Thymus (tissue), 11 donors: Measurements from ENCODE around the gene ZFAND5. TPM values are rescaled to one million over a fixed set of nuclear protein-coding genes. Genes with fewer than 3 reads are reported as not detected.
A peak's percentile ranks its signal among the peaks of the same experiment; 100 is the strongest.

ENCODE experiments used
- DNase-seq, 9 donors: peaks; one replicate each; pipeline ENCODE4 v3.0.0-alpha.2; 2013; ENCODE audit warnings: low spot score in 9 of 9, low read depth in 6 of 9, missing footprints in 1 of 9
- H3K27ac ChIP-seq, 2 donors: one replicate each; pipeline ENCODE4 v1.5.1; 2013; ENCODE audit warnings: control low read depth in 1 of 2, low read depth in 1 of 2, low read length in 1 of 2, mild to moderate bottlenecking in 1 of 2, moderate library complexity in 1 of 2
- H3K27me3 ChIP-seq, 2 donors: one replicate each; pipeline ENCODE4 v1.5.1; 2013; ENCODE audit warnings: low read length in 1 of 2; ENCODE audit not compliant: control insufficient read depth in 2 of 2, insufficient read depth in 1 of 2
- H3K36me3 ChIP-seq, 2 donors: one replicate each; pipeline ENCODE4 v1.5.1; 2013; ENCODE audit warnings: low read length in 1 of 2, mild to moderate bottlenecking in 1 of 2, moderate library complexity in 1 of 2; ENCODE audit not compliant: control insufficient read depth in 2 of 2, insufficient read depth in 2 of 2
- H3K4me1 ChIP-seq, 2 donors: one replicate each; pipeline ENCODE4 v1.5.1; 2013; ENCODE audit warnings: low read length in 2 of 2; ENCODE audit not compliant: control insufficient read depth in 2 of 2, insufficient read depth in 2 of 2
- H3K4me3 ChIP-seq, 2 donors: one replicate each; pipeline ENCODE4 v1.5.1; 2013; ENCODE audit warnings: low read length in 2 of 2, control low read depth in 1 of 2, mild to moderate bottlenecking in 1 of 2
- H3K9me3 ChIP-seq, 2 donors: one replicate each; pipeline ENCODE4 v1.5.1; 2013; ENCODE audit warnings: low read length in 1 of 2, mild to moderate bottlenecking in 1 of 2; ENCODE audit not compliant: control insufficient read depth in 2 of 2, insufficient read depth in 1 of 2
- WGBS: extraction: QIAGEN DNeasy Blood & Tissue Kit; methylation state at CpG from one replicate; pipeline ENCODE4 v1.1.7; 2013; 5-methylcytosine and 5-hydroxymethylcytosine counted together
- polyA plus RNA-seq: library from polyadenylated mRNA; stranded (reverse); fragments of 200-250 nt; gene quantifications from one replicate; pipeline ENCODE4 v1.2.3, GENCODE V29; 2013
- total RNA-seq: library from RNA; stranded (reverse); fragments of 120-200 nt; gene quantifications from one replicate; pipeline ENCODE4 v1.2.4, GENCODE V29; 2013
- donor health status: healthy.

Gene ZFAND5
- total and polyA plus RNA-seq, 2 donors = 56.2 to 210 TPM

DNA sequence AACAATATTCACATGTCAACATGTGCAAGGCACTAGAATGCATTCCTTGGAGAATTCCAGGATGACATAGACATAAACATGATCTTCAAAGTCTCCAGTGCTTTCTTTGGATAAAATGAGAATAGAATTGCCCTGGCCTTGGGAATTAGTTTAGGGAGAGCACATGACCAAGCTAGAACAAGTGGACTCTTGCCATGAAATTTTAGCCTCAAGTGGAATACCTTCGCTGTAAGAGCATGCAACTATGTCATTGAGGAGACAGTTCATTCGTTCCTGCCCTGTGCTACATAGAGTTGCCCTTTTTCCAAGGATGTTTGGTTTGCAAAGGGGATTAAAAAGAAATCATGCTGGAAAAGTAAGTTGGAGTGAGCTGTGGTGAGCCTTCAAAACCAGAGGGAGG, 42.7 kb downstream of the ZFAND5 start:
- Histone ChIP-seq H3K9me3 (no peaks in the 10 kb centered on the region), H3K27me3 (no peaks in the 10 kb centered on the region), H3K4me3 (no peak overlapping the region), H3K27ac (no peak overlapping the region), H3K36me3 (no peaks in the 10 kb centered on the region), H3K4me1 (no peaks in the 10 kb centered on the region)
- WGBS = 92% methylated on average over 2 of the region's 2 CpGs
- DNase-seq = no peak

DNA sequence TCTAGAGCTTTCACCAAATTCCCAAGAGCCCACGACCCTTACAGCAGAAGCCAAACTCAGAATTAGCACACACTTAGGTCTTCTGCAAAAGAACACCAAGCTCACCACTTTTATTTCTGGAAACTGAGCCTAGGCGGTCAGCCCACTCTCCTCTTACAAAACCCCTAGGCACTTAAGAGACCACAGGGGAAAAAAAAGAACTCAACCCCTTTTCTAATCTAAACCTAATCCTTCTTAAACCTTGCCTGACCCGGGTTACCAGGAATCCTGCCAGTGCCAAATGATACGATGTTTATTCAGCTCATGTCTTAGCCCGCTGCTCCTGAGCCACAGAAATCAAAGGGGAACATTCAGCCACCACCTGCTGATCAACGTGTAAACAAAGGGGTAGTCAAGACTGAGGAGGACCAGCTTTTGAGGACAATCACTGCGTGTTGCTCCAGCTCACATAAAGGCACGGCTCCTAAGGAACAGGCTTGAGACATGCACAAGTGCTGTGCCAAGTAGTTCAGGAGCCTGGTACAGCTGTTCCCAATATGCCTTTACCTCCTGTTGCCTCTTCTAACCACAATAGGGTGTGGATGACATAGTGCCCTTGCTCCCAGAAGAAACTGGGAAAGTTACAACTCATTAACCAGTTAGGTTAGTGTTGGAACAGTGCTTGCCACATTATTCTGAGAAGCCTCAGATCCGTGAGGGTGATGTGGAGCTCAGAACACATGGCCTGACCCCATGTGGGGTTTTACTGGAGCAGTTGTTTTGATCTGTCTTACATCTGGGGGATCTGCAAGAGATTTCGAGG, 49.3 kb downstream of the ZFAND5 start:
- WGBS = 84% methylated on average over 10 of the region's 10 CpGs

DNA sequence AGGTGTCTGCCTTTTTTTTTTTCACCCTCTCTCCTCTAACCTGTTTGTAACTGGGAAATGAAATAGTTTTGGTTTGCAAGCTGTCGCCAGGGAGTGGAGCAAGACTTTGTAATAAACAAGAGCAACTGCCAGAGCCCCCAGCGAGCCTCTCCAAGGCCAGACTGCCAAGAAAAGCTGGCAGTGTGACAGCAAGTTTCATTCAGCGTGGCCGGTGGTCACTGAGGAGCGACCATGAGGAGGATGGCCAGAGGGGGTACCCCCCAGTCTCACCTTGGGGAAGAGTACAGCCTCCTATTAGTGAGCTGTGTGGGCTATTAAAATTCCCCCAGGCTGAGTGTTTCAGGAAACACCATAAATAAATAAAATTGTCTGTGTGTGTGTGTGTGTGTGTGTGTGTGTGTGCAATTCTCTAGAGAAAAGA, 49.9 kb downstream of the ZFAND5 start:
- no peak overlapping the region for H3K4me3 ChIP-seq
- no peaks in the 10 kb centered on the region for H3K36me3 ChIP-seq
- no peaks in the 10 kb centered on the region for H3K9me3 ChIP-seq
- peak overlapping the region in 1 of 2 donors; percentile 36 for H3K27ac ChIP-seq
- no peaks in the 10 kb centered on the region for H3K27me3 ChIP-seq
- WGBS = 87% methylated on average over 5 of the region's 5 CpGs
- H3K4me1 ChIP-seq = no peaks in the 10 kb centered on the region
- DNase-seq = no peak

More for the DNA sequence above, 49.3 kb downstream of the ZFAND5 start:
- Histone ChIP-seq H3K4me3 (no peak overlapping the region), H3K9me3 (no peaks in the 10 kb centered on the region), H3K27ac (no peak overlapping the region), H3K27me3 (no peaks in the 10 kb centered on the region), H3K36me3 (no peaks in the 10 kb centered on the region), H3K4me1 (no peaks in the 10 kb centered on the region)
- DNase-seq = no peak

DNA sequence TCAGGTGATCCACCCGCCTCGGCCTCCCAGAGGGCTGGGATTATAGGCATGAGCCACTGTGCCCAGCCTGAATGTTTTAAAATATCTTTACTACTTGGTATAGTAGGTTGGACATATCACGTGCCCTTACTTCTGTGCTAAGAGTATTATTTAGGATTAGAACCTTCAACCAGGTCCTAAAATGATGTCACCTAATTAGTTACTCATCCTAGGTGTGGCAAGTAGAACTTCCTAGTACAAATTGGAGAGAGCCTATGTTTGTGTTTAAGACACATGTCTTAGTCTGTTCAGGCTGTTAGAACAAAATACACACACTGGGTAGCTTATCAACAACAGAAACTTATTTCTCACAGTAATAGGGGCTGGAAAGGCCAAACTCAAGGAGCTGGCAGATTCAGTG, 51.5 kb downstream of the ZFAND5 start:
- 97% methylated on average over 3 of the region's 3 CpGs for WGBS
- Histone ChIP-seq H3K4me3 (no peak overlapping the region), H3K36me3 (no peaks in the 10 kb centered on the region), H3K4me1 (no peaks in the 10 kb centered on the region), H3K9me3 (no peaks in the 10 kb centered on the region), H3K27ac (no peak overlapping the region), H3K27me3 (no peaks in the 10 kb centered on the region)
- DNase-seq = no peak

DNA sequence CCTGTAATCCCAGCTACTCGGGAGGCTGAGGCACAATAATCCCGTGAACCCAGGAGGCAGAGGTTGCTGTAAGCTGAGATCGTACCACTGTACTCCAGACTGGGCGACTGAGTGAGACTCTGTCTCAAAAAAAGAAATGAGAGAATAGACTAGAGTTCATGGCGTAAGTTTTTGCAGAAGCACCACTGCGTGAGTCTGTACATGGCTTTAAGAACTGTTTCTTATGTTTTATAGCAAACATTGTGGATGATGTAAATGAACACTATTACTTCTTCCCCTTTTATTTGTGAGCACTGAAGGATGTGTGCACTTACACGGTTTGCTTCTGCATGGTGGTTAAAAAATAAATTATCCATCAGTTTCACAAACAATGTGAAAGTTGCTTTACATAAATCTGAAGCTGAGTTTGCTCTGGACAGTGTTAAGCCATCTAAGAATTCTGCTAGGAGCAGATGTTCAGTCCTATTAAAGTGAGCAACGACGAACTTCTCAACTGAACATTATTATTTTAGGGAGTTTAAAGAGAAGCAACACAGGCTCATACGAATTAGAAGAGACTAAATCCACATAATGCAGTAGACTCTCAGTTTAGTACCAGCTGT, 52.5 kb downstream of the ZFAND5 start:
- no peaks in the 10 kb centered on the region for H3K4me1 ChIP-seq
- 80% methylated on average over 10 of the region's 10 CpGs for WGBS
- no peak for DNase-seq

DNA sequence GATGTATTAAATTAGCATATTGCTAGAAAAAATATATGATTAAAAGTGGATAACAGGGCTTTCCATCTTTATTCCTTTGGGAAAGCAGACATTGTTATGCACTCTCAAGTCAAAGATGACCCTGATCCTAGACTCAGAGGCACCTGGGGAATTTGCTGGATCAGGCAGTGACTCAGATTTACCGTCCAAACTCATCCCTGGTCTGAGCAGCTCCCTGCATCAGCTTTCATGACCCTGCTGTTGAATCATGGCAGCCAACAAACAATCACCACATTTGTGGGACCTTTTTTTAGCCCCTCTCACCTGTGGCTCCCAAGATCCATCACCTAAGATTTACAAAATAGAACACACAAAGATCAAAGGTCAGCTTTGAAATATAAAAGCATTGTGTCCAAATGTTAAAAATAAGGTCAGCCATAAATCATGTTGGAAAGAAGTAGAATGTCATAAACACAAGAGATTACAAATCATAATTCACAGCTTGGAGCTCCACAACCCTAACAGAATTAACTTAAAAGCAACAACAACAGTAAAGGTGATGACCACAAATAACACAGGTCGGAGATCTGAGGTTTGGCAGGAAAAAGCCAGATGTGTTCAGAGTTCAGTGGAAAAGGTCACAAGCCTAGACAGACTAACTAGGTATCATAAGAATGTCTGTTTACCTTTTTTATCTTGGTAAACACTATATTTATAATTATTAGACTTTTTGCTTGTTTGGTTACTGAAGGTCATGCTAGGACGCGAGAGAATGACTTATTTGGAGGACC, 55.5 kb downstream of the ZFAND5 start:
- Histone ChIP-seq H3K36me3 (no peaks in the 10 kb centered on the region), H3K4me3 (no peak overlapping the region), H3K4me1 (peaks cover 0 to 3% of the 10 kb centered on the region in 2 donors), H3K9me3 (no peaks in the 10 kb centered on the region), H3K27ac (no peak overlapping the region), H3K27me3 (no peaks in the 10 kb centered on the region)
- DNase-seq = no peak
- WGBS = 95% methylated on average over 4 of the region's 4 CpGs

More for the DNA sequence above, 52.5 kb downstream of the ZFAND5 start:
- Histone ChIP-seq H3K36me3 (no peaks in the 10 kb centered on the region), H3K9me3 (no peaks in the 10 kb centered on the region), H3K4me3 (no peak overlapping the region), H3K27ac (no peak overlapping the region), H3K27me3 (no peaks in the 10 kb centered on the region)

DNA sequence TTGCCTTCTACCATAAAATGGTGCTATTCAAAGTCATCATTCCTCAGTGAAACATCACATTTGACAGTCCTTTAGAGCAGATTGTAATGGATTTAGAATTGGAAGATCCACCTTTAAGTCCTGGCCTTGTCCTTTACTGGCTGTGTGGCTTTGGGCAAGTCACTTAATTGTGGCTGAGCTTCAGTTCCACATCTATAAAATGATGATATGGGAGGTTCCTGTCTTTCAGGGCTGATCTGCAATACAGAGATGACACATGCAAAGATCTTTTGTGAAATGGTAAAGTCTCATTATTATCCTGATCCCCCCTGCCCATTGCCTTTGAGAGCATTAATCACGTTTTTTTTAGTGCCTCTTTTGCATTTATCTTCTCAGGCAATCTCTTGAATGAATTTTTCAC, 58.2 kb downstream of the ZFAND5 start:
- DNase-seq = no peak
- no peaks in the 10 kb centered on the region for H3K27me3 ChIP-seq
- 74% methylated on average over 1 of the region's 1 CpG for WGBS
- no peak overlapping the region for H3K27ac ChIP-seq
- H3K36me3 ChIP-seq = no peaks in the 10 kb centered on the region
- H3K4me3 ChIP-seq = no peak overlapping the region
- H3K9me3 ChIP-seq = no peaks in the 10 kb centered on the region
- peaks cover 0 to 5% of the 10 kb centered on the region in 2 donors for H3K4me1 ChIP-seq

DNA sequence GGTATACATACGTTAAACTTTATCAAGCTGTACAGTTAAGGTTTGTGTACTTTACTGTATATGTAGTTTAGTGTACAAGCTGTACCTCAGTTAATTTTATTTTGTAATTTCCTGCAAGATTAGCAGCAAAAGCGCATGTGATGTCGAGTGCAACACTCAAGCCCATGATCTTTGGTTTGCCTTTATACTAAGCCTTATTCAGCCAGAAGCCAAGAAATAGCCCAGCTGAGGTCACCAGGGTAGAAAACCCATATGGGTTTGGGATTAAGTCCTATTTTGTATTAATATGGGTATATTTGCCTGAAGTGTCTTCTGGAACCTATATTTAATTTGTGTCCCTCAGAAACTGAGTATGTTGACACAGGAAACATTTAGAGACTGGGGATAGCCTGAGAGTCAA, 59.3 kb downstream of the ZFAND5 start:
- peaks cover 0 to 5% of the 10 kb centered on the region in 2 donors for H3K4me1 ChIP-seq
- WGBS = 84% methylated on average over 3 of the region's 3 CpGs

DNA sequence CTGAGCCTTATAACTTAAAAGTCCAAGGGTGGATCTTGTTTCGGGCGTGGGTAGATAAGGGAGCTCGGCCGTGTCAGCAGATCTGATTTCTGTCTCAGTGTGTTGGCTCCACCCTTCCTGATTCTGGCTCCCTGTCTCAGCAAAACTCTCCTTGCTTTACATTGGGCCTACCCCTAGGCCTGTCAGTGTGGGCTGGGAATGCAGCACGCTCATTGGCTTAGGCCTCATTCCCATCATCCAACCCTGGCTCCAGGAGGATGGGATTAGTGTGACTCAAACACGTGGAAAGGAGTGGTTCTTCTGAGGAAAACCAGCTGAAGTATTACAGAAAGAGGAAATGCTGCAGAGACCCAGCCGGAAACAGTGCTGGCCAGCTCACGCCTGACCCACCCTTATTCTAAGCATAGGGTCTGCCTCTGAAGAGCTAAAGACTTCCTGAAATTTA, 59.9 kb downstream of the ZFAND5 start:
- no peaks in the 10 kb centered on the region for H3K27me3 ChIP-seq
- DNase-seq = peak in 2 of 9 donors; percentile 8 to 21
- H3K9me3 ChIP-seq = no peaks in the 10 kb centered on the region
- no peaks in the 10 kb centered on the region for H3K36me3 ChIP-seq
- no peak overlapping the region for H3K27ac ChIP-seq
- no peak overlapping the region for H3K4me3 ChIP-seq
- H3K4me1 ChIP-seq = peaks cover 0 to 5% of the 10 kb centered on the region in 2 donors
- 51% methylated on average over 8 of the region's 8 CpGs for WGBS

More for the DNA sequence above, 59.3 kb downstream of the ZFAND5 start:
- no peak overlapping the region for H3K27ac ChIP-seq
- H3K9me3 ChIP-seq = no peaks in the 10 kb centered on the region
- no peak for DNase-seq
- no peaks in the 10 kb centered on the region for H3K36me3 ChIP-seq
- H3K4me3 ChIP-seq = no peak overlapping the region
- no peaks in the 10 kb centered on the region for H3K27me3 ChIP-seq
